Measurements from ENCODE around the gene GALM.
"Not testable (repeated sequence)": the region's sequence is repeated elsewhere in the genome, so short reads cannot be mapped to it uniquely, and the experiment has no call there.

The GALM gene

GRCh38 chr2:38650012-38650411 is 15.9 kb upstream of the GALM start:
- no peak for DNase-seq

- DNase-seq, result no peak
Observed at GRCh38 chr2:38650717-38651116, 15.2 kb upstream of the GALM start.

DNA sequence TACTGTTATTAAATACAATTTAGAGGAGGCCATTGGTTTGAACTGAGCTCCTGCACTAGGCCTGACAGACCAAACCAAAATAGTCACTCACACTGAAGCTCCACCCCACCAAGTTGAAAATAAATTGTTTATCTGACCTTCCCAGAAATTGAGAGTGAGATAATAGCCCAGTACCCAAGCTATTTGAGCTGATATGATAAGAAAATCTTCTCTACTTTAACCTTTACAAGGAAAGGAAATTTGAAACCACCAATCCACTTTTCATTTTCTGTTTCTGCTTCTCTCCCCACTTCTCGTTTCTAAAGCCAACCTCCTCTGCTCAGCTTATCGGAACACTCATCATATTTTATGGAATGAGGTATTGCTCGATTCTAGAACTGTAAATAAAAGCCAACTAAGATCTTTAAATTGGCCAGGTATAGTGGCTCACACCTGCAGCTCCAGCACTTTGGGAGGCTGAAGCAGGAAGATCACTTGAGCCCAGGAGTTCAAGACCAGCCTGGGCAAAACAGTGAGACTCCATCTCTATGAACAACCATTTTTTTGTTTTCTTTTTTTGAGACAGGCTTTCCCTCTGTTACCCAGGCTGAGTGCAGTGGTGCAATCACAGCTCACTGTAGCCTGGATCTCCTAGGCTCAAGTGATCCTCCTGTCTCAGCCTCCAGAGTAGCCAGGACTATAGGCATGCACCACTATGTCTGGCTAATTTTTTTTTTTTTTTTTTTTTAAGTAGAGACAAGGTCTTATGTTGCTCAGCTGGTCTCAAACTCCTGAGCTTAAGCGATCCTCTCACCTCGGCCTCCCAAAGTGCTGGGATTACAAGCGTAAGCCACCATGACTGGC is 13.3 kb upstream of the GALM start:
- DNase-seq, result no peak

DNA sequence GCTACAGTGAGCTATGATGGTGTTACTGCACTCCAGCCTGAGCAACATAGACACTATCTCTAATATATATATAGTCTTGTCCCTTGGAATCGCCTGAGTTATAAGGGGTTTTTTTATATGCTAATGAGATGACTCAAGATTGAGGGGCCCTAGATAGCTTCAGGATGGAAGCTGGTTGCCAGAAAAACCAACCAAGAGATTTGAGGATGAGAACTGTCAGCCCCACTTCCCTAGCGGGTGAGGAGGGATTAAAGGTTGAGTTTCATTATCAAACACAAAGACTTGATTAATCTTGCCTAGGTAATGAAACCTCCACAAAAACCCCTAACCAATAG is 12.6 kb upstream of the GALM start:
- DNase-seq, result no peak

GRCh38 chr2:38653715-38654527 is 12.0 kb upstream of the GALM start:
- no peak for DNase-seq

GRCh38 chr2:38654528-38655381 is 11.2 kb upstream of the GALM start:
- DNase-seq, result no peak

DNA sequence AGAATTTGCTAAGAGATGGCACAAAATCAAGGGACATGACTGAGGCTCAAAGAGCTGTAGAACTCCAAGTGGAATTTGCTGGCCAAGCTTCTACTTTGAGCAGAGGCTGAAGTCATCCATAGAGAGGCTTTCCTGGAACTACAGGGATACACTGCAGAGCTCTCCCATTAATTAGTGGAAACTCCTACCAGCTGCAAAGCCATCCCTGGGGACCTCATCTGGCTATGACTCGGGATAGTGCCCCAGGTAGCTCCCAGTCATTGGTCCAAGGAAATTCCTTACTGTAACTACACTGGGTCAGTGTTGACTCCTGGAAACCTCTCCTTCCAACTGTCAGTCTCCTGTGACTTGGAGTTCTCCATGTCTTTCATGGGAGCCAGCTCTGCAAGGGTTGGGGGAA is 10.5 kb upstream of the GALM start:
- no peak for DNase-seq

DNA sequence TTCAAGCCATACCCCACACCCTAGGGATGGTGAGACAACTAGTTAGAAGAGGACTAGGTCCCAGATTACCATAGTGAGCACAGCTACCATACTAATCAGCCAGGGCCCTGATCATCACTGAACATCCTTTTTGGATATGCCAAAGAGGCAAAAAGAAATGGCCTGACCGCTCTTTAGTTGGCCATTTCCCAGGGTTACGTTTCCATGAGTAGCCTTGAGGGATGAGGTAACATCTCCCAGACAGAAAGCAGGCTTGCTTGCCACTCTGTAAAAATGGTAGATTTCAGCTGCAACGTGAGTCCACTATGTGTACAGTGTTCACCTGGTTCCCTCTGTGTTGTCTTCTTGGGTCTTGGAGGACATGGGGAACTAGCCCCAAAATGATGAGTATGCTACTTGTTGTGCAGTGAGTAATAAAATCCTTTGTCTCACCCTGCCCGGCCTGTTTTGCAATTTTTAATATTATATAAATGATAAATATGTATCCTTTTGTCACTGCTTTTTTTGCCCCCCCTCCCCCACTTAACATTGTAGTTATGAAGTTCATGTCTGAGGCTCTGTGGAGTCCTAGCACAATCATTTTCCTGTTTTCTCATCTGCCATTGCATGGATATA is 8.9 kb upstream of the GALM start:
- no peak for DNase-seq

GRCh38 chr2:38658613-38659012 is 7.3 kb upstream of the GALM start:
- DNase-seq, result no peak

- no peak for DNase-seq
Observed at GRCh38 chr2:38659115-38659514, 6.8 kb upstream of the GALM start.

DNA sequence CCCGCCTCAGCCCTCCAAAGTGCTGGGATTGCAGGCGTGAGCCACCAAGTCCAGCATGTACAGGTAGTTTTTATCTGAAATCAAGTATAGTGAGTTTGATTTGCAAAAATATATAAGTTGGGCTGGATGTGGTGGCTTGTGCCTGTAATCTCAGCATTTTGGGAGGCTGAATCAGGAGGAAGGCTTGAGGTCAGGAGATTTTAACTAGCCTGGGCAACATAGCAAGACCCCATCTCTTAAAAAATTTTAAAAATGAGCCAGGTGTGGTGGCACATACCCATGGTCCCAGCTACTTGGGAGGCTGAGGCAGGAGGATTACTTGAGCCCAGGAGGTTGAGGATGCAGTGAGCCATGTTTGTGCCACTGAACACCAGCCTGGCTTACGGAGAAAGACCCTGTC is 5.6 kb upstream of the GALM start:
- no peak for DNase-seq

DNA sequence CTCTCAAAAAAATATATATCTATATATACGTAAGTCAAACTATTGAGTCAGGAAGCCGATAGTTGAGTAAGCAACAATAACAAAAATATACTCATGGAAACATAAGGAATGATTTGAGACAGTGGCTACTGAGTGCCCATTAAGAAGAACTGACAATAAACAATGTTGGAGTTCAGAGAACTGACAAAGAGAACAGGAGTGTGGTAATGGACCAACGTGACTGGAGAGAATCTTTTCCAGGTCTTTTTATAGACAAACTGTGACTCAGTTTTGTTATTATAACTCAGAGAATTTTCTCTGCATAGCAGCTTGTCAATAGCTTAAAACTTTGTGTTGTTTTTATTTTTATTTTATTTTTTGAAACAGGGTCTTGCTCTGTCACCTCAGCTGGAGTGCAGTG is 4.6 kb upstream of the GALM start:
- DNase-seq, result no peak

DNA sequence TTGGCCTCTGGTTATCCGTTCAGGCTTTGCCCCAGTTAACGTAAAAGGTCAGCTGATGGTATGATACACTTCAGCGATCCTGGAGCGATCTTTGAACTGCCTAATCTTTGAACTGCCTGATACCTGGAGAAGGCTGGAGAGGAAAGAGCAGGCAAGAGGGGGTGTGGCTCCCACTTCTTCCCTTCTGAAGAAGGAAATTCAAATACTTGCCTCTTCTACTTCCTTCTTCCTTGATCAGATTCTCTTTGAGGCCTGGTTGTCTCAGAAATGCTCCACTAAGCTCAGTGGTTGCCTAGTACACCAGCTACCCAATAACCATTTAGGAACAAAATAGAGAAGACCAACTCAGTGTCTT is 619 bp downstream of the GALM start:
- no peak for DNase-seq

GRCh38 chr2:38668092-38668491 is 2.2 kb downstream of the GALM start:
- DNase-seq, result no peak

DNA sequence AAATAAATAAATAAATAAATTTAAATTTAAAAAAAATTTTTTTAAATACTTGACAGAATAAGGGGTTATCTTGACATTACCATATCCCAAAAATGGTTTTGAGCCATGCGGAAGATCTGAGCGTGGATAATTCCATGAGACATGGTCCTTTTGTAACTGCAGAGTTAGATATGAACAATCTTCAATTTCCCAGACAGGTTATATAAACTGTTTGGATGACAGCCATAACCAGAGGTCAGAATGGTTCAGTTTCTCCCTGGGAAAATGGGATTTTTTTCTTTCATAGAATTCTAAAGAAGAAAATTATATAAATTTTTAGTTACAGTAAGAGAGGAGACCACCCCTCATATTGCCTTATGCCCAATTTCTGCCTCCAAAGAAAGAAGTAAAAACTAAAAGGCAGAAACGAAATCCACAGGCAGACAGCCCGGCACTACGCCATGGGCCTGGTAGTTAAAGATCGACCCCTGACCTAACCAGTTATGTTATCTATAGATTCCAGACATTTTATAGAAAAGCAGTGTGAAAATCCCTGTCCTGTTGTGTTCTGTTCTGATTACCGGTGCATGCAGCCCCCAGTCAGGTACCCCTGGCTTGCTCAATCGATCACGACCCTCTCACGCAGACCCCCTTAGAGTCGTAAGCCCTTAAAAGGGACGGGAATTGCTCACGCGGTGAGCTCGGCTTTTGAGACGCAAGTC is 3.0 kb downstream of the GALM start:
- no peak for DNase-seq

DNA sequence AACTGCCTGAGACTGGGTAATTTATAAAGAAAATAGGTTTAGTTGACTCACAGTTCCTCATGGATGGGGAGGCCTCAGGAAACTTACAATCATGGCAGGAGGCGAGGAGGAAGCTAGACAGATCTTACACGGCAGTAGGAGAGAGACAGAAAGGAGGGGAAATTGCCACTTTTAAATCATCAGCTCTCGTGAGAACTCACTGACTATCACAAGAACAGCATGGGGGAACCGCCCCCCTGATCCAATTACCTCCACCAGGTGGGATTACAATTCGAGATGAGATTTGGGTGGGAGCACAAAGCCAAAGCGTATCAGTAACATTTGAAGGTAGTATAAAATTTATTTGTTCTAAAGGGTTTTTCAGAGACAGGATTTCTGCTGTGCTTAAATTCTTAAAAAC is 5.4 kb downstream of the GALM start:
- DNase-seq, result no peak

DNA sequence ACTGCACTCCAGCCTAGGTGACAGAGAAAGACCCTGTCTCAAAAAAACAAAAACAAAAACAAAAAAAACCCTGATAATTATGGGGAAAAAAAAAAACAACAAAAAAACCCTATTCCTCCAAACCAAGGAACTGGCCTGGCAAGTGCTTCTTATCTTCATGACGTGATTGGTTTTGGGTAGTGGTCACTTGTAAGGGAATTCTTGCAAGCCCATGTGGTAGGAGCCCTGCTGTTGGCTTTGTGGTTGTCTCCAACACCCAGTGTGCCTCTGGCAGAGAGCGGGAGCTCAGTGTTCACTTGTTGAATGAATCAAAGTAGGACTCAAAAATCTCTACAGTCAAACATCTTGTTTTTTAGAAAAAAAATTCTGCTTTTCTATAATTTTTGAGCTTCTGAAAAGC is 6.0 kb downstream of the GALM start:
- no peak for DNase-seq

DNA sequence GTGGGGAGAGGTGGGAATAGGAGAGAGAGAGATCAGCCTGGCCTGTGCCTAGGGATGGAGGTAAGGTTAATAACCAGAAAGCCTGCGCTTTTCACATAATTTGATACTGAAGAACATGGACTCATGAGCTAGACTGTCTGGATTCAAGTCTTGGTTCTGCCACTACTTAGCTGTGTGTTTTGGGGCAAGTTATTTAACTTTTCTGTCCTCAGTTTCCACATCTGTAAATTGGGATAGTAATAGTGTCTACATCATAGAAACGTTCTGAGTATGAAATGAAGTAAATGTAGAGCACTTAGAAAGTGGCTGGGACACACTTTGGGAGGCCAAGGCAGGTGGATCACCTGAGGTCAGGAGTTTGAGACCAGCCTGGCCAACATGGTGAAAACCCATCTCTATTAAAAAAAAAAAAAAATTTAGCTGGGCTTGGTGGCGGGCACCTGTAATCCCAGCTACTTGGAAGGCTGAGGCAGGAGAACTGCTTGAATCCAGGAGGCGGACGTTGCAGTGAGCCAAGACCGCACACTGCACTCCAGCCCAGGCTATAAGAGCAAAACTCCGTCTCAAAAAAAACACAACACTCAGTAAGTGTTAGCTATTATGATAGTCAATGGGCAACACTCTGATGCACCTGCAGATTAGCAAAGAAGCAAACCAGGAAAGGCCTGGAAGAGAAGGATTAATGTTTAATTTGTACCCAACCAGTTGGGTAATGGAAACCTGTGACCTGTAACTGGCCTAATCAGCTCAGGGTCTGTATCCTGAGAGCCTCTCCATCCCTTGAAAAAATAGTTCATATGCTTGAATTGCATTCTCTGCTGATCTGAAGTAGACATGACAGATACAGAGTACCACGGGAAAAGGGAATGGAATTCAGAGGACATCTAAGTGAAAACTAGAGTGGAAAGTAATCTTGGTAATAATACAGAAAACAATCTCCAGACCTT is 6.8 kb downstream of the GALM start:
- no peak for DNase-seq

- DNase-seq, result no peak
Observed at GRCh38 chr2:38676681-38677080, 10.8 kb downstream of the GALM start.

DNA sequence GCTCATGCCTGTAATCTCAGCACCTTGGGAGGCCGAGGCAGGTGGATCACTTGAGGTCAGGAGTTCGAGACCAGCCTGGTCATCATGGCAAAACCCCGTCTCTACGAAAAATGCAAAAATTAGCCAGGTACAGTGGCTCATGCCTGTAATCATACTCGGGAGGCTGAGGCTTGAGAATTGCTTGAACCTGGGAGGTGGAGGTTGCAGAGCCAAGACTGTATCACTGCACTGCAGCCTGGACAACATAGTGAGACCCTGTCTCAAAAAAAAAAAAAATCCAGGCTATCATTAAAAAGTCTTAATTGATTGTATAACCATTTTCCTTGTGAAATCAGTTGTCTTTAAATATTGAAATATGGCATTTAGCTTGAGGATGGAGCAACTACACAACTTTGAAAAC is 15.0 kb downstream of the GALM start:
- not testable (repeated sequence) for DNase-seq

DNA sequence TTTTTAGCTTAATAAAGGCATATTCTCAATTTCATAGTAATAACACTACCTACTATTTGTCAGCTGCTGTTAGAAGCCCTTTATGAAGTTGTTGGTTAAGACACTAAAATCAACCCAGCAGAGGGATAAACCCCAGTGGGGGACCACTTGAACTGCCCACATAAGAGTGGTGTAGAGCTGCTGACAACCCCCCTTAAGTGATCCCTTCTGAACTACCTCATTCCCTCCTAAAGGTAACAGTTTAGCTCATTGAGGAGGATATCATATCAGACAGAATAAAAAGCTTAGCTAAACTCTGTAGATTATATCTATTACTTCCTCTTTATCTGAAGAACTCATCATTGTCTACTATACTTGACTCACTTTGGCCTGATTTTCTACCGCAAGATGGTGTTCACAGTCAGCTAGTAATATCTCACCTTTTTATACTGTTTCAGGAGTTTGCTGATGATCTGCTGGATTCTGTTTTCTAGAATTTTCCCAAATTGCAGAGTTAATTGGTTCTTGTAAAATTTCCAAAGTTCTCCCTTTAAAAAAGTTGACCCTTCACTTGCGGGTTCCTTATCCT is 16.2 kb downstream of the GALM start:
- no peak for DNase-seq

Data from fibroblast of upper back skin (primary cell).